ENCODE results near the gene CRX. TPM values are rescaled to one million over a fixed set of nuclear protein-coding genes. Genes with fewer than 3 reads are reported as not detected.

CRX gene
- total RNA-seq, 1 donor from 2014 or later, result 0.19 TPM

GRCh38 chr19:47890865-47891621, 69.3 kb downstream of the CRX start:
- no peaks in the 10 kb centered on the region for H3K27me3 ChIP-seq
- Mint-ChIP-seq H3K27me3 (ENCODE audit: insufficient read depth, low read depth) (peaks cover 4% of the 10 kb centered on the region), H3K9me3 (peaks cover 2% of the 10 kb centered on the region), H3K27ac (no peak overlapping the region), H3K36me3 (no peaks in the 10 kb centered on the region), H3K4me3 (no peak overlapping the region), H3K4me1 (peaks cover 5% of the 10 kb centered on the region)
- H3K79me2 ChIP-seq (ENCODE audit: low read depth), result no peaks in the 10 kb centered on the region
- H3K27ac ChIP-seq, result no peak overlapping the region
- TF ChIP-seq EZH2phosphoT487 (IDR thresholded peaks at IDR 0.05), result no peak
- TF ChIP-seq EZH2 (IDR thresholded peaks at IDR 0.05), result no peak
- no peak for TF ChIP-seq CTCF (IDR thresholded peaks at IDR 0.05)
- H3K9ac ChIP-seq, result no peak overlapping the region
- peaks cover 24% of the 10 kb centered on the region for H3F3A ChIP-seq (ENCODE audit: low read depth)
- H2AFZ ChIP-seq (replicated peaks), result no peak overlapping the region
- DNase-seq (ENCODE audit: low spot score), result no peak
- H3K36me3 ChIP-seq, result no peaks in the 10 kb centered on the region
- no peak overlapping the region for H3K4me3 ChIP-seq
- no peak overlapping the region for H3K4me2 ChIP-seq
- H3K4me1 ChIP-seq, result peaks cover 7% of the 10 kb centered on the region
- H4K20me1 ChIP-seq (ENCODE audit: low read depth), result no peaks in the 10 kb centered on the region
- no peaks in the 10 kb centered on the region for H3K9me3 ChIP-seq (ENCODE audit: low read depth)

GRCh38 chr19:47891622-47891922, 69.8 kb downstream of the CRX start:
- peak overlapping the region; percentile 73 for H3K27ac ChIP-seq
- no peak for DNase-seq (ENCODE audit: low spot score)
- no peaks in the 10 kb centered on the region for H3K36me3 ChIP-seq
- H3K36me3 Mint-ChIP-seq, result no peaks in the 10 kb centered on the region
- no peaks in the 10 kb centered on the region for H3K79me2 ChIP-seq (ENCODE audit: low read depth)
- H3K27me3 ChIP-seq, result no peaks in the 10 kb centered on the region
- H2AFZ ChIP-seq (replicated peaks), result peak overlapping the region; percentile 76
- H3K27me3 Mint-ChIP-seq (ENCODE audit: insufficient read depth, low read depth), result peaks cover 4% of the 10 kb centered on the region
- H3K4me3 ChIP-seq, result no peak overlapping the region
- H3K9ac ChIP-seq, result no peak overlapping the region
- peaks cover 24% of the 10 kb centered on the region for H3F3A ChIP-seq (ENCODE audit: low read depth)
- H3K9me3 Mint-ChIP-seq, result peaks cover 2% of the 10 kb centered on the region
- H3K27ac Mint-ChIP-seq, result peak overlapping the region; percentile 51
- H4K20me1 ChIP-seq (ENCODE audit: low read depth), result no peaks in the 10 kb centered on the region
- peaks cover 3% of the 10 kb centered on the region for H3K4me1 Mint-ChIP-seq
- peak overlapping the region; percentile 22 for H3K4me3 Mint-ChIP-seq
- H3K9me3 ChIP-seq (ENCODE audit: low read depth), result no peaks in the 10 kb centered on the region
- TF ChIP-seq EZH2phosphoT487 (IDR thresholded peaks at IDR 0.05), result no peak
- no peak for TF ChIP-seq CTCF (IDR thresholded peaks at IDR 0.05)
- TF ChIP-seq EZH2 (IDR thresholded peaks at IDR 0.05), result no peak
- H3K4me1 ChIP-seq, result peaks cover 7% of the 10 kb centered on the region
- no peak overlapping the region for H3K4me2 ChIP-seq

GRCh38 chr19:47891923-47892666, 70.4 kb downstream of the CRX start:
- Mint-ChIP-seq H3K9me3 (peaks cover 2% of the 10 kb centered on the region), H3K4me1 (peaks cover 3% of the 10 kb centered on the region), H3K27me3 (ENCODE audit: insufficient read depth, low read depth) (peaks cover 4% of the 10 kb centered on the region), H3K27ac (peak overlapping the region; percentile 51), H3K4me3 (peak overlapping the region; percentile 22), H3K36me3 (no peaks in the 10 kb centered on the region)
- no peaks in the 10 kb centered on the region for H3K27me3 ChIP-seq
- H3K9me3 ChIP-seq (ENCODE audit: low read depth), result no peaks in the 10 kb centered on the region
- H3K79me2 ChIP-seq (ENCODE audit: low read depth), result no peaks in the 10 kb centered on the region
- no peak overlapping the region for H3K4me3 ChIP-seq
- peaks cover 7% of the 10 kb centered on the region for H3K4me1 ChIP-seq
- no peaks in the 10 kb centered on the region for H4K20me1 ChIP-seq (ENCODE audit: low read depth)
- H3K36me3 ChIP-seq, result no peaks in the 10 kb centered on the region
- peak; percentile 77 for DNase-seq (ENCODE audit: low spot score)
- H3K4me2 ChIP-seq, result no peak overlapping the region
- peaks cover 24% of the 10 kb centered on the region for H3F3A ChIP-seq (ENCODE audit: low read depth)
- H2AFZ ChIP-seq (replicated peaks), result peak overlapping the region; percentile 76
- TF ChIP-seq CTCF (IDR thresholded peaks at IDR 0.05) (no peak), EZH2phosphoT487 (IDR thresholded peaks at IDR 0.05) (no peak), EZH2 (IDR thresholded peaks at IDR 0.05) (no peak)
- peak overlapping the region; percentile 73 for H3K27ac ChIP-seq
- no peak overlapping the region for H3K9ac ChIP-seq

Small RNAs within 50 kb of the gene (small RNA-seq; reads per million reads assigned to genes)
- gene AC008745.1, result not detected

Other genes starting within 250 kb of the CRX start
- gene ZNF541, start 248.8 kb upstream of the CRX start, total RNA-seq (ENCODE audit: low replicate concordance), result not detected in 2 replicates
- gene BICRA, start 212.8 kb upstream of the CRX start, total RNA-seq (ENCODE audit: low replicate concordance), result 6.4 and 15.6 TPM in 2 replicates
- gene EHD2, start 108.5 kb upstream of the CRX start, total RNA-seq (ENCODE audit: low replicate concordance), result 1.5 and 3.9 TPM in 2 replicates
- gene NOP53, start 76.4 kb upstream of the CRX start, total RNA-seq (ENCODE audit: low replicate concordance), result 101 and 172 TPM in 2 replicates
- gene SELENOW, start 43.2 kb upstream of the CRX start, total RNA-seq (ENCODE audit: low replicate concordance), result 234 and 422 TPM in 2 replicates
- gene TPRX1, start 17.4 kb upstream of the CRX start, total RNA-seq (ENCODE audit: low replicate concordance), result not detected in 2 replicates
- gene TPRX2, start 37.3 kb downstream of the CRX start, total RNA-seq (ENCODE audit: low replicate concordance), result not detected in 2 replicates
- gene SULT2A1, start 64.4 kb downstream of the CRX start, total RNA-seq (ENCODE audit: low replicate concordance), result not detected in 2 replicates
- not detected in 2 replicates for gene BSPH1, start 170.2 kb downstream of the CRX start, total RNA-seq (ENCODE audit: low replicate concordance)
- gene ELSPBP1, start 172.7 kb downstream of the CRX start, total RNA-seq (ENCODE audit: low replicate concordance), result not detected in 2 replicates
- gene CABP5, start 222.1 kb downstream of the CRX start, total RNA-seq (ENCODE audit: low replicate concordance), result not detected in 2 replicates

Measured in neural progenitor cell (in vitro differentiated cells).